ENCODE data around the gene MAPK8. TPM values are rescaled to one million over a fixed set of nuclear protein-coding genes. Genes with fewer than 3 reads are reported as not detected.

The MAPK8 gene
- total and polyA plus RNA-seq, 9 of the 15 experiments (the other 6 are each of a cell fraction or from before 2014, with no cell fraction given) = 6.4 to 159 (median 71.0) TPM

DNA sequence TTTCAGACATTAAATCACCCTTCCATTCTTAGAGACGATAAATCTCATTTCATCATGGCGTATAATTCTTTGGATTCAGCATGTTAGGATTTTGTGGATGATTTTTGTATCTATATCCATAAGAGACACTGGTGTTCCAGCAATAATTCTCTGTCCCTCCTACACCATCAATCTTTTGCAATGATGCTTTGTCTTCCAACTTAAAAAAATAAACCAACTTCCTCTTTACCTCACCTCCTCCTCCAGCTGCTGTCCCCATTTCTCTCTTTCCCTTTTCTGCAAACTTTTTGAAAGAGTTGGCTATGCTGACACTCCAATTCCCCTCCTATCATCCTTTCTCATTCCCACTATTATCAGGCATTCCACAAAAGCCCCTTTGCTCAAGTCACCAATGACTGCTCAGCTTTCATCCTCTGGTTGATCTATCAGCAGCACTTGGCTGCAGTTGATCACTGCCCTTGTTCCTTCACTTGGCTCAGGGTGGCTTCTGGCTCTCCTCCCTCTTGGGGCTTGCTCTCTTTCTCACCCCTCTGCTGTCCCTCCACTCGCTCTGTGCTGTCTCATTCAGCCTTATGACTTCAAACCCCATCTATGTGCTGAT, 168.4 kb downstream of the MAPK8 start (continued):
- TF ChIP-seq POLR3G (IDR thresholded peaks at IDR 0.05; ENCODE audit: extremely low read depth, insufficient read length, insufficient replicate concordance) (no peak), HES1 (IDR thresholded peaks at IDR 0.05; ENCODE audit: low read depth) (no peak), ZNF263 (CRISPR knock-in tag; IDR thresholded peaks at IDR 0.05; ENCODE audit: borderline replicate concordance) (no peak), HBP1 (CRISPR knock-in tag; IDR thresholded peaks at IDR 0.05) (0 out of 2 replicates have a peak, but pooled peaks have one; percentile 13), PHF21A (IDR thresholded peaks at IDR 0.05; ENCODE audit: borderline replicate concordance, low read depth) (no peak), HIVEP1 (CRISPR knock-in tag; IDR thresholded peaks at IDR 0.05) (no peak), FOXP1 (CRISPR knock-in tag; IDR thresholded peaks at IDR 0.05) (no peak), ZNF77 (CRISPR knock-in tag; IDR thresholded peaks at IDR 0.05) (no peak), CSDE1 (IDR thresholded peaks at IDR 0.05) (no peak), ZNF197 (CRISPR knock-in tag; IDR thresholded peaks at IDR 0.05; ENCODE audit: low read depth) (no peak), HDAC8 (tag; IDR thresholded peaks at IDR 0.05) (no peak), ZNF766 (CRISPR knock-in tag; conservative IDR thresholded peaks at IDR 0.05) (peak; percentile 46), MAFG (tag; conservative IDR thresholded peaks at IDR 0.05) (no peak), STAT5B (CRISPR knock-in tag; IDR thresholded peaks at IDR 0.05) (no peak), ZNF224 (CRISPR knock-in tag; IDR thresholded peaks at IDR 0.05) (no peak), MEIS2 (IDR thresholded peaks at IDR 0.05; ENCODE audit: partially characterized antibody) (peak; percentile 87), TFAM (CRISPR knock-in tag; conservative IDR thresholded peaks at IDR 0.05) (no peak), CREM (IDR thresholded peaks at IDR 0.05; ENCODE audit: low read depth) (no peak), ZNF696 (CRISPR knock-in tag; conservative IDR thresholded peaks at IDR 0.05) (no peak)
- TF ChIP-seq, protein P1, sequence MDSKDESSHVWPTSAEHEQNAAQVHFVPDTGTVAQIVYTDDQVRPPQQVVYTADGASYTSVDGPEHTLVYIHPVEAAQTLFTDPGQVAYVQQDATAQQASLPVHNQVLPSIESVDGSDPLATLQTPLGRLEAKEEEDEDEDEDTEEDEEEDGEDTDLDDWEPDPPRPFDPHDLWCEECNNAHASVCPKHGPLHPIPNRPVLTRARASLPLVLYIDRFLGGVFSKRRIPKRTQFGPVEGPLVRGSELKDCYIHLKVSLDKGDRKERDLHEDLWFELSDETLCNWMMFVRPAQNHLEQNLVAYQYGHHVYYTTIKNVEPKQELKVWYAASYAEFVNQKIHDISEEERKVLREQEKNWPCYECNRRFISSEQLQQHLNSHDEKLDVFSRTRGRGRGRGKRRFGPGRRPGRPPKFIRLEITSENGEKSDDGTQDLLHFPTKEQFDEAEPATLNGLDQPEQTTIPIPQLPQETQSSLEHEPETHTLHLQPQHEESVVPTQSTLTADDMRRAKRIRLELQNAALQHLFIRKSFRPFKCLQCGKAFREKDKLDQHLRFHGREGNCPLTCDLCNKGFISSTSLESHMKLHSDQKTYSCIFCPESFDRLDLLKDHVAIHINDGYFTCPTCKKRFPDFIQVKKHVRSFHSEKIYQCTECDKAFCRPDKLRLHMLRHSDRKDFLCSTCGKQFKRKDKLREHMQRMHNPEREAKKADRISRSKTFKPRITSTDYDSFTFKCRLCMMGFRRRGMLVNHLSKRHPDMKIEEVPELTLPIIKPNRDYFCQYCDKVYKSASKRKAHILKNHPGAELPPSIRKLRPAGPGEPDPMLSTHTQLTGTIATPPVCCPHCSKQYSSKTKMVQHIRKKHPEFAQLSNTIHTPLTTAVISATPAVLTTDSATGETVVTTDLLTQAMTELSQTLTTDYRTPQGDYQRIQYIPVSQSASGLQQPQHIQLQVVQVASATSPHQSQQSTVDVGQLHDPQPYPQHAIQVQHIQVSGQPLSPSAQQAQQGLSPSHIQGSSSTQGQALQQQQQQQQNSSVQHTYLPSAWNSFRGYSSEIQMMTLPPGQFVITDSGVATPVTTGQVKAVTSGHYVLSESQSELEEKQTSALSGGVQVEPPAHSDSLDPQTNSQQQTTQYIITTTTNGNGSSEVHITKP (IDR thresholded peaks at IDR 0.05; ENCODE audit: partially characterized antibody) = no peak
- TF ChIP-seq, protein P2, sequence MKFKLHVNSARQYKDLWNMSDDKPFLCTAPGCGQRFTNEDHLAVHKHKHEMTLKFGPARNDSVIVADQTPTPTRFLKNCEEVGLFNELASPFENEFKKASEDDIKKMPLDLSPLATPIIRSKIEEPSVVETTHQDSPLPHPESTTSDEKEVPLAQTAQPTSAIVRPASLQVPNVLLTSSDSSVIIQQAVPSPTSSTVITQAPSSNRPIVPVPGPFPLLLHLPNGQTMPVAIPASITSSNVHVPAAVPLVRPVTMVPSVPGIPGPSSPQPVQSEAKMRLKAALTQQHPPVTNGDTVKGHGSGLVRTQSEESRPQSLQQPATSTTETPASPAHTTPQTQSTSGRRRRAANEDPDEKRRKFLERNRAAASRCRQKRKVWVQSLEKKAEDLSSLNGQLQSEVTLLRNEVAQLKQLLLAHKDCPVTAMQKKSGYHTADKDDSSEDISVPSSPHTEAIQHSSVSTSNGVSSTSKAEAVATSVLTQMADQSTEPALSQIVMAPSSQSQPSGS (CRISPR knock-in tag; IDR thresholded peaks at IDR 0.05) = no peak
- TF ChIP-seq, protein P3, sequence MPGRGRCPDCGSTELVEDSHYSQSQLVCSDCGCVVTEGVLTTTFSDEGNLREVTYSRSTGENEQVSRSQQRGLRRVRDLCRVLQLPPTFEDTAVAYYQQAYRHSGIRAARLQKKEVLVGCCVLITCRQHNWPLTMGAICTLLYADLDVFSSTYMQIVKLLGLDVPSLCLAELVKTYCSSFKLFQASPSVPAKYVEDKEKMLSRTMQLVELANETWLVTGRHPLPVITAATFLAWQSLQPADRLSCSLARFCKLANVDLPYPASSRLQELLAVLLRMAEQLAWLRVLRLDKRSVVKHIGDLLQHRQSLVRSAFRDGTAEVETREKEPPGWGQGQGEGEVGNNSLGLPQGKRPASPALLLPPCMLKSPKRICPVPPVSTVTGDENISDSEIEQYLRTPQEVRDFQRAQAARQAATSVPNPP (IDR thresholded peaks at IDR 0.05; ENCODE audit: borderline replicate concordance, insufficient read depth, insufficient read length) = no peak

Measured in K562 (cell line).